H9 (cell line): Measurements from ENCODE around the gene HOMER3. TPM values are rescaled to one million over a fixed set of nuclear protein-coding genes. Genes with fewer than 3 reads are reported as not detected.

Experiments used
- DNase-seq: peaks from one replicate; pipeline ENCODE4 v3.0.0-alpha.2; 2017
- H2AFZ ChIP-seq: one replicate; pipeline ENCODE4 v1.6.1; 2013; ENCODE audit warnings: mild to moderate bottlenecking, low read length, control low read depth, moderate library complexity
- H2AK5ac ChIP-seq: 2 replicates; pipeline ENCODE4 v1.6.1; 2013; ENCODE audit warnings: low read length, control low read depth, mixed read lengths; ENCODE audit not compliant: insufficient read length
- H2BK120ac ChIP-seq: one replicate; pipeline ENCODE4 v1.6.1; 2013; ENCODE audit warnings: low read depth, mild to moderate bottlenecking, low read length, control low read depth, inconsistent platforms; ENCODE audit not compliant: poor library complexity, severe bottlenecking
- H2BK12ac ChIP-seq: 2 replicates; pipeline ENCODE4 v1.6.1; 2013; ENCODE audit warnings: low read length, control low read depth, mixed read lengths, low read depth; ENCODE audit not compliant: insufficient read length
- H2BK15ac ChIP-seq: 2 replicates; pipeline ENCODE4 v1.6.1; 2013; ENCODE audit warnings: low read depth, low read length, control low read depth
- H2BK20ac ChIP-seq: one replicate; pipeline ENCODE4 v1.6.1; 2013; ENCODE audit warnings: low read depth, mild to moderate bottlenecking, low read length, control low read depth, inconsistent platforms; ENCODE audit not compliant: poor library complexity, severe bottlenecking
- H2BK5ac ChIP-seq: 2 replicates; pipeline ENCODE4 v1.6.1; 2013; ENCODE audit warnings: low read length, control low read depth, mixed read lengths; ENCODE audit not compliant: insufficient read length
- H3K14ac ChIP-seq: 2 replicates; pipeline ENCODE4 v1.6.1; 2013; ENCODE audit warnings: low read length, control low read depth; ENCODE audit not compliant: insufficient read depth
- H3K18ac ChIP-seq: 2 replicates; pipeline ENCODE4 v1.6.1; 2013; ENCODE audit warnings: low read depth, mild to moderate bottlenecking, mixed read lengths, low read length, control low read depth; ENCODE audit not compliant: insufficient read length
- H3K23ac ChIP-seq: 2 replicates; pipeline ENCODE4 v1.6.1; 2013; ENCODE audit warnings: low read length, control low read depth, mixed read lengths, low read depth; ENCODE audit not compliant: insufficient read length
- H3K23me2 ChIP-seq: 2 replicates; pipeline ENCODE4 v1.6.1; 2013; ENCODE audit warnings: low read depth, mild to moderate bottlenecking, mixed read lengths, low read length, control low read depth; ENCODE audit not compliant: insufficient read length, poor library complexity, severe bottlenecking
- H3K27ac ChIP-seq: 2 replicates; pipeline ENCODE4 v1.5.1; 2013; ENCODE audit warnings: low read length, control low read depth, mixed read lengths, low read depth; ENCODE audit not compliant: insufficient read length
- H3K27me3 ChIP-seq: 2 replicates; pipeline ENCODE4 v1.6.1; 2013; ENCODE audit warnings: low read length, control low read depth, inconsistent platforms; ENCODE audit not compliant: insufficient read depth
- H3K4ac ChIP-seq: 2 replicates; pipeline ENCODE4 v1.6.1; 2013; ENCODE audit warnings: low read depth, mild to moderate bottlenecking, control low read depth, inconsistent platforms, low read length, moderate library complexity
- H3K4me1 ChIP-seq: 2 replicates; pipeline ENCODE4 v1.6.1; 2013; ENCODE audit warnings: low read length, control low read depth, inconsistent platforms; ENCODE audit not compliant: insufficient read depth
- H3K4me2 ChIP-seq: 2 replicates; pipeline ENCODE4 v1.6.1; 2013; ENCODE audit warnings: low read length, control low read depth, mixed read lengths; ENCODE audit not compliant: insufficient read length, insufficient read depth
- H3K56ac ChIP-seq: 2 replicates; pipeline ENCODE4 v1.6.1; 2013; ENCODE audit warnings: low read depth, mild to moderate bottlenecking, mixed read lengths, low read length, control low read depth; ENCODE audit not compliant: insufficient read length
- H3K79me1 ChIP-seq: 2 replicates; pipeline ENCODE4 v1.6.1; 2013; ENCODE audit warnings: low read depth, mild to moderate bottlenecking, moderate library complexity, low read length, control low read depth, inconsistent platforms; ENCODE audit not compliant: insufficient read depth, poor library complexity, severe bottlenecking
- H3K79me2 ChIP-seq: 2 replicates; pipeline ENCODE4 v1.6.1; 2013; ENCODE audit warnings: low read length, control low read depth, inconsistent platforms; ENCODE audit not compliant: insufficient read depth
- H3K9ac ChIP-seq: 2 replicates; pipeline ENCODE4 v1.6.1; 2013; ENCODE audit warnings: low read length, control low read depth, mixed read lengths; ENCODE audit not compliant: insufficient read length; ENCODE audit errors: extremely low read depth
- H3K9me3 ChIP-seq: one replicate; pipeline ENCODE4 v1.6.1; 2013; ENCODE audit warnings: low read depth, low read length, inconsistent platforms; ENCODE audit not compliant: control insufficient read depth
- H3T11ph ChIP-seq: one replicate; pipeline ENCODE4 v1.6.1; 2013; ENCODE audit warnings: mild to moderate bottlenecking, low read length, control low read depth, inconsistent platforms
- H4K20me1 ChIP-seq: one replicate; pipeline ENCODE4 v1.6.1; 2013; ENCODE audit not compliant: control insufficient read depth, insufficient read length, insufficient read depth
- H4K5ac ChIP-seq: 2 replicates; pipeline ENCODE4 v1.6.1; 2013; ENCODE audit warnings: low read depth, mild to moderate bottlenecking, mixed read lengths, low read length, control low read depth; ENCODE audit not compliant: insufficient read length
- H4K8ac ChIP-seq: replicated peaks from 2 replicates; pipeline ENCODE4 v1.6.1; 2013; ENCODE audit warnings: low read length, control low read depth, mixed read lengths, low read depth; ENCODE audit not compliant: insufficient read length
- H4K91ac ChIP-seq: 2 replicates; pipeline ENCODE4 v1.6.1; 2013; ENCODE audit warnings: low read depth, mild to moderate bottlenecking, moderate library complexity, mixed read lengths, low read length, control low read depth; ENCODE audit not compliant: insufficient read length
- H3K27ac Mint-ChIP-seq, 3 experiments: 2 replicates in 2 of 3; 3 replicates in 1 of 3; pipeline ENCODE4 v1.8.0; 2020 to 2021; ENCODE audit warnings: mixed read lengths in 3 of 3, mild to moderate bottlenecking in 1 of 3, moderate library complexity in 1 of 3
- H3K27me3 Mint-ChIP-seq: 2 replicates; pipeline ENCODE4 v1.8.0; 2021; ENCODE audit warnings: low read depth, mild to moderate bottlenecking, moderate library complexity, mixed read lengths
- H3K36me3 Mint-ChIP-seq, 3 experiments: 2 replicates in 2 of 3; 3 replicates in 1 of 3; pipeline ENCODE4 v1.8.0; 2020 to 2021; ENCODE audit warnings: low read depth in 3 of 3, mixed read lengths in 3 of 3; ENCODE audit not compliant: insufficient read depth in 1 of 3
- H3K4me1 Mint-ChIP-seq, 2 experiments: 2 replicates each; pipeline ENCODE4 v1.8.0; 2020; ENCODE audit warnings: mixed read lengths in 2 of 2
- H3K4me3 Mint-ChIP-seq, 2 experiments: 2 replicates in 1 of 2; 3 replicates in 1 of 2; pipeline ENCODE4 v1.8.0; 2020 to 2021; ENCODE audit warnings: mild to moderate bottlenecking in 2 of 2, mixed read lengths in 2 of 2, moderate library complexity in 1 of 2
- H3K9me3 Mint-ChIP-seq, 2 experiments: 2 replicates in 1 of 2; 3 replicates in 1 of 2; pipeline ENCODE4 v1.8.0; 2020; ENCODE audit warnings: mild to moderate bottlenecking in 2 of 2, mixed read lengths in 2 of 2, moderate library complexity in 1 of 2
- CTCF ChIP-seq: fragments of 200-600 bp; sonication (generic); conservative IDR thresholded peaks from 3 replicates; pipeline ENCODE4 v1.8.0; 2021; ENCODE audit warnings: antibody characterized with exemption, mild to moderate bottlenecking
- WGBS: extraction: QIAGEN DNeasy Blood & Tissue Kit; methylation state at CpG from one replicate; pipeline ENCODE4 v1.1.7; 2013; ENCODE audit warnings: missing lambda C conversion rate, low lambda C conversion rate, mixed read lengths; ENCODE audit not compliant: insufficient read length; ENCODE audit errors: extremely low coverage; 5-methylcytosine and 5-hydroxymethylcytosine counted together
- total RNA-seq: library from RNA; stranded (reverse); gene quantifications from 2 replicates; pipeline ENCODE4 v1.2.1, GENCODE V29; 2021

The HOMER3 gene
- total RNA-seq, 1 experiment from 2014 or later = 20.2 TPM

GRCh38 chr19:18989316-18989715, 48.3 kb upstream of the HOMER3 start:
- Histone ChIP-seq H4K91ac (no peak overlapping the region), H3K79me1 (no peaks in the 10 kb centered on the region), H3K4ac (no peak overlapping the region), H3K56ac (no peak overlapping the region), H3K4me2 (no peak overlapping the region), H4K20me1 (peaks cover 2% of the 10 kb centered on the region), H4K8ac (no peak overlapping the region), H3K27me3 (no peaks in the 10 kb centered on the region), H3T11ph (no peak overlapping the region), H2BK12ac (no peak overlapping the region), H3K23ac (no peak overlapping the region), H2BK120ac (no peak overlapping the region), H3K14ac (no peak overlapping the region), H2AK5ac (no peak overlapping the region), H2BK20ac (no peak overlapping the region), H2BK5ac (no peak overlapping the region), H3K23me2 (no peaks in the 10 kb centered on the region), H3K4me1 (no peaks in the 10 kb centered on the region), H3K18ac (no peak overlapping the region), H3K9ac (no peak overlapping the region), H4K5ac (no peak overlapping the region), H2BK15ac (no peak overlapping the region), H2AFZ (no peak overlapping the region), H3K27ac (no peak overlapping the region), H3K79me2 (no peaks in the 10 kb centered on the region), H3K9me3 (no peaks in the 10 kb centered on the region)
- DNase-seq = no peak
- peaks cover 13% of the 10 kb centered on the region for H3K27me3 Mint-ChIP-seq
- TF ChIP-seq CTCF = no peak
- H3K4me3 Mint-ChIP-seq = no peak overlapping the region; a peak in 1 of 5 replicates
- peak overlapping the region in 1 of 3 experiments; percentile 28; a peak in 2 of 7 replicates for H3K27ac Mint-ChIP-seq
- peaks cover 16 to 30% (median 24%) of the 10 kb centered on the region in 3 experiments; a peak in 6 of 7 replicates for H3K36me3 Mint-ChIP-seq
- H3K9me3 Mint-ChIP-seq = no peaks in the 10 kb centered on the region
- WGBS = no CpG with 5 or more reads among the region's 10 CpGs
- peaks cover 5 to 7% of the 10 kb centered on the region in 2 experiments; a peak in 2 of 4 replicates for H3K4me1 Mint-ChIP-seq
